H1 (cell line): Measurements from ENCODE around the gene C2CD4A. TPM values are rescaled to one million over a fixed set of nuclear protein-coding genes. Genes with fewer than 3 reads are reported as not detected.

Experiments
- CBX8 ChIP-seq: fragments of 300-800, 300-1000 bp; sonication (generic); IDR thresholded peaks from 2 replicates; pipeline ENCODE4 v1.7.1; 2016; ENCODE audit warnings: low read depth, low read length, borderline replicate concordance
- EGR1 ChIP-seq: IDR thresholded peaks from 2 replicates; pipeline ENCODE4 v1.6.1; 2011; ENCODE audit warnings: low read depth, low read length, borderline replicate concordance
- EP300 ChIP-seq, 2 experiments: IDR thresholded peaks; 1 replicate in 1 of 2; 2 replicates in 1 of 2; pipeline ENCODE4 v1.6.1; 2011 to 2012; ENCODE audit warnings: low read depth in 2 of 2, low read length in 2 of 2, mild to moderate bottlenecking in 2 of 2, borderline replicate concordance in 1 of 2, inconsistent platforms in 1 of 2, moderate library complexity in 1 of 2
- EZH2 ChIP-seq: fragments of 200-600 bp; sonication (generic); IDR thresholded peaks from 2 replicates; pipeline ENCODE4 v1.7.1; 2012; ENCODE audit warnings: low read depth, mild to moderate bottlenecking, moderate library complexity, low read length, inconsistent platforms; ENCODE audit not compliant: severe bottlenecking
- RNF2 ChIP-seq: fragments of 200-900, 300-1000 bp; sonication (generic); IDR thresholded peaks from 2 replicates; pipeline ENCODE4 v1.7.1; 2016; ENCODE audit warnings: borderline replicate concordance, low read depth, mild to moderate bottlenecking, antibody characterized with exemption, low read length; ENCODE audit not compliant: poor library complexity, severe bottlenecking; ENCODE audit errors: missing control alignments
- RXRA ChIP-seq: IDR thresholded peaks from 2 replicates; pipeline ENCODE4 v1.6.1; 2011; ENCODE audit warnings: low read depth, mild to moderate bottlenecking, low read length, moderate library complexity; ENCODE audit not compliant: insufficient read depth
- TBP ChIP-seq: IDR thresholded peaks from 2 replicates; pipeline ENCODE4 v1.6.1; 2011; ENCODE audit warnings: low read depth, low read length, improper control_type of control experiment
- TCF12 ChIP-seq: IDR thresholded peaks from 2 replicates; pipeline ENCODE4 v1.6.1; 2011; ENCODE audit warnings: low read depth, mild to moderate bottlenecking, low read length
- polyA plus RNA-seq, 7 experiments: library from polyadenylated mRNA; depleted of rRNA in 3 of 7; stranded (reverse) in 5 of 7; unstranded in 2 of 7; fragments of >200 nt in 5 of 7; fragments of 200-250 nt in 2 of 7; gene quantifications; 1 replicate in 5 of 7; 2 replicates in 1 of 7; 4 replicates in 1 of 7; pipeline versions ENCODE4 v1.2.1 to v1.2.3, GENCODE V29; 2011 to 2013; ENCODE audit warnings: missing spikeins in 2 of 7, mixed read lengths in 2 of 7
- total RNA-seq: library from RNA; stranded (reverse); fragmentation: NEBNext Ultra II Directional; extraction: Animal tissue kit (Norgen Biotek cat#: 25700); gene quantifications from 2 replicates; pipeline ENCODE4 v1.2.1, GENCODE V29; 2021

Gene C2CD4A
- total and polyA plus RNA-seq, 2 of the 8 experiments (the other 6 are each of a cell fraction or from before 2014, with no cell fraction given) = not detected

DNA sequence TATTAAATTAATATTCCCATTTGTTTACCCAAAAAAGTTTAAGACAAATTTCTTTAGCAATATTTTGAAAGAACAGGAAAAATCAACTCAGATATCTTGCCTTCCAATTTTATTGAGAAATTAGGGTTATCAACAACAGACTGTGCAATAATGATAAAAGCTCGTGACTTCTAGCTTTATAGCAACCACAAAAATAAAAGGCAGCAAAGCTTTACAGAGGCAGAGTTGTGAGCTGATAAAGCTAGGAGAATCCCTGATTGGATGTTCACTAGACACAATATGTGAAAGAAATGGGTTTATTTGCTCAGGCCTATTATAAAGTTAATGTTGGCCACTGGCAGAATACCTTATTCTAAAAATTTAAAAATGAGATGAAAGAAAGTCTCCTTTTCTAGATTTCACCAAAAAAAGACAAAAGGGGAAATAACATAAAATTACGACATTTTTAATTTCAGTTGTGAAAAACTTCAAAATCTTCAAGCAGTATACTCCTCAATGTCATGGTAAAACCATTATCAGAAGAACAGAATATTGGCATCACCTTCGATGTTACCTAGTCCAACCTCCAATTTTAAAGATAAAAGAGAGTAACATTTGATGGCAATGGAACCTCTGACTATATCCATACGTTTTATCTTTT lies 9.3 kb upstream of the C2CD4A start (continued):
- no peak for TF ChIP-seq EGR1
- TF ChIP-seq CBX8 = no peak
- no peak for TF ChIP-seq EP300 (IDR thresholded peaks at IDR 0.05; ENCODE audit: borderline replicate concordance in 1 of 2, low read depth in 2 of 2, low read length in 2 of 2)
- TF ChIP-seq TCF12 = no peak
- no peak for TF ChIP-seq TBP
- no peak for TF ChIP-seq RNF2
- no peak for TF ChIP-seq EZH2
- TF ChIP-seq RXRA = no peak
